GM12891 (cell line): ENCODE measurements around the gene CCDC40.

Experiments
- PAX5 ChIP-seq: IDR thresholded peaks from 2 replicates; pipeline ENCODE4 v1.6.1; 2011; ENCODE audit warnings: low read length, moderate library complexity, mild to moderate bottlenecking; ENCODE audit not compliant: insufficient read depth, severe bottlenecking
- POLR2A ChIP-seq: IDR thresholded peaks from 2 replicates; pipeline ENCODE4 v1.6.1; 2011; ENCODE audit warnings: low read depth, low read length, control low read depth
- POLR2AphosphoS5 ChIP-seq: IDR thresholded peaks from 2 replicates; pipeline ENCODE4 v1.6.1; 2011; ENCODE audit warnings: low read depth, low read length, control low read depth
- SPI1 ChIP-seq: IDR thresholded peaks from 2 replicates; pipeline ENCODE4 v1.6.1; 2011; ENCODE audit warnings: low read depth, low read length, control low read depth
- TAF1 ChIP-seq: IDR thresholded peaks from 2 replicates; pipeline ENCODE4 v1.6.1; 2011; ENCODE audit warnings: low read depth, low read length, control low read depth

GRCh38 chr17:80106751-80107150, 70.3 kb downstream of the CCDC40 start:
- TF ChIP-seq POLR2A (no peak), POLR2AphosphoS5 (no peak), TAF1 (no peak), SPI1 (no peak), PAX5 (no peak)
